Measurements from ENCODE around the gene SLC22A2. TPM values are rescaled to one million over a fixed set of nuclear protein-coding genes. Genes with fewer than 3 reads are reported as not detected.

SLC22A2 gene
- total RNA-seq, 1 experiment from 2014 or later = 0.96 TPM

DNA sequence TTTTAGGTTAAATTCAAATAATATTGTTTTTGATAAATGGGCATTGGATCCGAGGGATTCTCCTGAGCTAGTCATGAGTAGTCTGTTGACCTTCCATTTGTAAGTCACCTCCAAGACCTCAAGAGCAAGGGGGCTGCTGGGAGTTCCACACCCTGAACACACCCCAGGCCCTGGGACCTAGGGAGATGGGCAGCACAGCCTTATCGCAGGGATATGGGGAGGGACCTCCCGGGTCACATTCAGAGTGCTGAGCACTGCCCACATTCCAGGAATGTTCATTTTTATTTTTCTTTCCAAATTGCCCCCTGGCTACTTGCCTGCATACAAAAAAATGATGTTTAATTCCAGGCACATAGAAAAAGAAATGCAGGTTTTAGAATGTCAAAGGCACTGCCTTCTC is 55.5 kb downstream of the SLC22A2 start:
- DNase-seq (ENCODE audit: low spot score) (no peak), ATAC-seq (no peak)
- ChIA-PET CTCF (interaction anchor here (0.6 kb wide), 1 partner anchor 126 kb away, joined by 3 read pairs; no protein-coding TSS in a partner anchor), POLR2A (interaction anchor here (0.6 kb wide), 1 partner anchor 69 kb away, joined by 3 read pairs; no protein-coding TSS in a partner anchor)
- Mint-ChIP-seq H3K9me3 (peaks cover 21% of the 10 kb centered on the region), H3K36me3 (peaks cover 18% of the 10 kb centered on the region), H3K27me3 (ENCODE audit: low read depth) (no peaks in the 10 kb centered on the region), H3K4me3 (no peak overlapping the region), H3K4me1 (no peaks in the 10 kb centered on the region; the same call in 1 of the 2 replicates), H3K27ac (no peak overlapping the region)
- no peak for TF ChIP-seq E2F1 (CRISPR knock-in tag; IDR thresholded peaks at IDR 0.05)
- TF ChIP-seq ZNF219 (CRISPR knock-in tag; IDR thresholded peaks at IDR 0.05; ENCODE audit: borderline replicate concordance) = no peak
- no peak for TF ChIP-seq SOX15 (CRISPR knock-in tag; IDR thresholded peaks at IDR 0.05)
- TF ChIP-seq, protein P1, sequence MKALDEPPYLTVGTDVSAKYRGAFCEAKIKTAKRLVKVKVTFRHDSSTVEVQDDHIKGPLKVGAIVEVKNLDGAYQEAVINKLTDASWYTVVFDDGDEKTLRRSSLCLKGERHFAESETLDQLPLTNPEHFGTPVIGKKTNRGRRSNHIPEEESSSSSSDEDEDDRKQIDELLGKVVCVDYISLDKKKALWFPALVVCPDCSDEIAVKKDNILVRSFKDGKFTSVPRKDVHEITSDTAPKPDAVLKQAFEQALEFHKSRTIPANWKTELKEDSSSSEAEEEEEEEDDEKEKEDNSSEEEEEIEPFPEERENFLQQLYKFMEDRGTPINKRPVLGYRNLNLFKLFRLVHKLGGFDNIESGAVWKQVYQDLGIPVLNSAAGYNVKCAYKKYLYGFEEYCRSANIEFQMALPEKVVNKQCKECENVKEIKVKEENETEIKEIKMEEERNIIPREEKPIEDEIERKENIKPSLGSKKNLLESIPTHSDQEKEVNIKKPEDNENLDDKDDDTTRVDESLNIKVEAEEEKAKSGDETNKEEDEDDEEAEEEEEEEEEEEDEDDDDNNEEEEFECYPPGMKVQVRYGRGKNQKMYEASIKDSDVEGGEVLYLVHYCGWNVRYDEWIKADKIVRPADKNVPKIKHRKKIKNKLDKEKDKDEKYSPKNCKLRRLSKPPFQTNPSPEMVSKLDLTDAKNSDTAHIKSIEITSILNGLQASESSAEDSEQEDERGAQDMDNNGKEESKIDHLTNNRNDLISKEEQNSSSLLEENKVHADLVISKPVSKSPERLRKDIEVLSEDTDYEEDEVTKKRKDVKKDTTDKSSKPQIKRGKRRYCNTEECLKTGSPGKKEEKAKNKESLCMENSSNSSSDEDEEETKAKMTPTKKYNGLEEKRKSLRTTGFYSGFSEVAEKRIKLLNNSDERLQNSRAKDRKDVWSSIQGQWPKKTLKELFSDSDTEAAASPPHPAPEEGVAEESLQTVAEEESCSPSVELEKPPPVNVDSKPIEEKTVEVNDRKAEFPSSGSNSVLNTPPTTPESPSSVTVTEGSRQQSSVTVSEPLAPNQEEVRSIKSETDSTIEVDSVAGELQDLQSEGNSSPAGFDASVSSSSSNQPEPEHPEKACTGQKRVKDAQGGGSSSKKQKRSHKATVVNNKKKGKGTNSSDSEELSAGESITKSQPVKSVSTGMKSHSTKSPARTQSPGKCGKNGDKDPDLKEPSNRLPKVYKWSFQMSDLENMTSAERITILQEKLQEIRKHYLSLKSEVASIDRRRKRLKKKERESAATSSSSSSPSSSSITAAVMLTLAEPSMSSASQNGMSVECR (CRISPR knock-in tag; IDR thresholded peaks at IDR 0.05; ENCODE audit: borderline replicate concordance) = no peak
- no peak for TF ChIP-seq NR2C2 (CRISPR knock-in tag; IDR thresholded peaks at IDR 0.05)
- no peak for TF ChIP-seq CBFB (CRISPR knock-in tag; IDR thresholded peaks at IDR 0.05; ENCODE audit: low read depth)
- no peak for TF ChIP-seq ZNF671 (CRISPR knock-in tag; IDR thresholded peaks at IDR 0.05)
- TF ChIP-seq ZNF232 (CRISPR knock-in tag; IDR thresholded peaks at IDR 0.05) = no peak
- no peak for TF ChIP-seq ZNF281 (CRISPR knock-in tag; IDR thresholded peaks at IDR 0.05)
- no peak for TF ChIP-seq JAZF1 (CRISPR knock-in tag; IDR thresholded peaks at IDR 0.05)

- Mint-ChIP-seq H3K36me3 (peaks cover 11% of the 10 kb centered on the region), H3K27ac (no peak overlapping the region), H3K9me3 (peaks cover 15% of the 10 kb centered on the region), H3K4me3 (no peak overlapping the region), H3K4me1 (no peaks in the 10 kb centered on the region), H3K27me3 (ENCODE audit: low read depth) (no peaks in the 10 kb centered on the region)
- ATAC-seq (no peak), DNase-seq (ENCODE audit: low spot score) (no peak)
- ChIA-PET POLR2A (no interaction called here), CTCF (no interaction called here)
- TF ChIP-seq, protein P2, sequence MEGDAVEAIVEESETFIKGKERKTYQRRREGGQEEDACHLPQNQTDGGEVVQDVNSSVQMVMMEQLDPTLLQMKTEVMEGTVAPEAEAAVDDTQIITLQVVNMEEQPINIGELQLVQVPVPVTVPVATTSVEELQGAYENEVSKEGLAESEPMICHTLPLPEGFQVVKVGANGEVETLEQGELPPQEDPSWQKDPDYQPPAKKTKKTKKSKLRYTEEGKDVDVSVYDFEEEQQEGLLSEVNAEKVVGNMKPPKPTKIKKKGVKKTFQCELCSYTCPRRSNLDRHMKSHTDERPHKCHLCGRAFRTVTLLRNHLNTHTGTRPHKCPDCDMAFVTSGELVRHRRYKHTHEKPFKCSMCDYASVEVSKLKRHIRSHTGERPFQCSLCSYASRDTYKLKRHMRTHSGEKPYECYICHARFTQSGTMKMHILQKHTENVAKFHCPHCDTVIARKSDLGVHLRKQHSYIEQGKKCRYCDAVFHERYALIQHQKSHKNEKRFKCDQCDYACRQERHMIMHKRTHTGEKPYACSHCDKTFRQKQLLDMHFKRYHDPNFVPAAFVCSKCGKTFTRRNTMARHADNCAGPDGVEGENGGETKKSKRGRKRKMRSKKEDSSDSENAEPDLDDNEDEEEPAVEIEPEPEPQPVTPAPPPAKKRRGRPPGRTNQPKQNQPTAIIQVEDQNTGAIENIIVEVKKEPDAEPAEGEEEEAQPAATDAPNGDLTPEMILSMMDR (IDR thresholded peaks at IDR 0.05) = no peak
- TF ChIP-seq TP53 (CRISPR knock-in tag; IDR thresholded peaks at IDR 0.05) (no peak), ZBTB43 (CRISPR knock-in tag; IDR thresholded peaks at IDR 0.05) (no peak), PRDM15 (CRISPR knock-in tag; IDR thresholded peaks at IDR 0.05) (no peak), ZNF281 (CRISPR knock-in tag; IDR thresholded peaks at IDR 0.05) (no peak)
- TF ChIP-seq, protein P3, sequence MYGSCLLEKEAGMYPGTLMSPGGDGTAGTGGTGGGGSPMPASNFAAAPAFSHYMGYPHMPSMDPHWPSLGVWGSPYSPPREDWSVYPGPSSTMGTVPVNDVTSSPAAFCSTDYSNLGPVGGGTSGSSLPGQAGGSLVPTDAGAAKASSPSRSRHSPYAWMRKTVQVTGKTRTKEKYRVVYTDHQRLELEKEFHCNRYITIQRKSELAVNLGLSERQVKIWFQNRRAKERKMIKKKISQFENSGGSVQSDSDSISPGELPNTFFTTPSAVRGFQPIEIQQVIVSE (CRISPR knock-in tag; IDR thresholded peaks at IDR 0.05; ENCODE audit: borderline replicate concordance) = no peak
Observed at GRCh38 chr6:160202411-160202810, 56.2 kb downstream of the SLC22A2 start.
